Fibroblast of lung (primary cell): ENCODE data around the gene PAEP. TPM values are rescaled to one million over a fixed set of nuclear protein-coding genes. Genes with fewer than 3 reads are reported as not detected.

Experiments
- DNase-seq, 2 donors: peaks; one replicate each; pipeline versions ENCODE4 v3.0.0 to v3.0.0-alpha.2; 2010; ENCODE audit warnings: low read depth in 2 of 2
- H2AFZ ChIP-seq: 2 replicates; pipeline ENCODE4 v1.5.1; 2012; ENCODE audit warnings: low read length, control low read depth, inconsistent platforms
- H3K27ac ChIP-seq: 2 replicates; pipeline ENCODE4 v1.5.1; 2011; ENCODE audit warnings: low read length, control low read depth; ENCODE audit not compliant: insufficient read depth
- H3K27me3 ChIP-seq: 2 replicates; pipeline ENCODE4 v1.5.1; 2011; ENCODE audit warnings: mild to moderate bottlenecking, low read length; ENCODE audit not compliant: control insufficient read depth, insufficient read depth
- H3K36me3 ChIP-seq: 2 replicates; pipeline ENCODE4 v1.5.1; 2011; ENCODE audit warnings: low read length; ENCODE audit not compliant: control insufficient read depth, insufficient read depth
- H3K4me1 ChIP-seq: 2 replicates; pipeline ENCODE4 v1.5.1; 2011; ENCODE audit warnings: low read length; ENCODE audit not compliant: control insufficient read depth, insufficient read depth; ENCODE audit errors: extremely low read depth
- H3K4me2 ChIP-seq: 2 replicates; pipeline ENCODE4 v1.5.1; 2011; ENCODE audit warnings: low read length, control low read depth; ENCODE audit not compliant: insufficient read depth; ENCODE audit errors: extremely low read depth
- H3K4me3 ChIP-seq, 4 experiments: fragments of 200-600 bp in 1 of 4; sonication (generic) in 1 of 4; replicated peaks in 1 of 4; 2 replicates each; pipeline ENCODE4 v1.5.1; 2011 to 2016; ENCODE audit warnings: low read length in 4 of 4, low read depth in 3 of 4, mild to moderate bottlenecking in 3 of 4, control low read depth in 2 of 4, inconsistent platforms in 1 of 4, mixed read lengths in 1 of 4; ENCODE audit not compliant: insufficient read depth in 1 of 4; ENCODE audit errors: control extremely low read depth in 1 of 4
- H3K79me2 ChIP-seq: 2 replicates; pipeline ENCODE4 v1.5.1; 2012; ENCODE audit warnings: mild to moderate bottlenecking, low read length, inconsistent platforms; ENCODE audit not compliant: control insufficient read depth, insufficient read depth
- H3K9ac ChIP-seq: 2 replicates; pipeline ENCODE4 v1.5.1; 2011; ENCODE audit warnings: mild to moderate bottlenecking, low read length, control low read depth; ENCODE audit not compliant: insufficient read depth
- H3K9me3 ChIP-seq: 2 replicates; pipeline ENCODE4 v1.5.1; 2012; ENCODE audit warnings: low read depth, low read length; ENCODE audit not compliant: control insufficient read depth, insufficient read depth
- H4K20me1 ChIP-seq: 2 replicates; pipeline ENCODE4 v1.5.1; 2011; ENCODE audit warnings: low read length; ENCODE audit not compliant: control insufficient read depth, insufficient read depth; ENCODE audit errors: extremely low read depth
- EZH2 ChIP-seq: IDR thresholded peaks from 2 replicates; pipeline ENCODE4 v1.5.1; 2012; ENCODE audit warnings: low read length, control low read depth, mild to moderate bottlenecking; ENCODE audit errors: missing control alignments
- polyA plus RNA-seq, 2 donors: library from polyadenylated mRNA; depleted of rRNA in 1 of 2; stranded (reverse) in 1 of 2; unstranded in 1 of 2; fragments of >200 nt; gene quantifications; 2 replicates each; pipeline ENCODE4 v1.2.1, GENCODE V29; 2011 to 2012; ENCODE audit warnings: missing spikeins in 1 of 2
- total RNA-seq: library from RNA; depleted of rRNA; stranded (reverse); fragments of >200 nt; gene quantifications from 2 replicates; pipeline ENCODE4 v1.2.1, GENCODE V29; 2014
- TF ChIP-seq, protein P1 (sequence below), 2 donors: IDR thresholded peaks in 1 of 2; conservative IDR thresholded peaks in 1 of 2; 1 replicate in 1 of 2; 2 replicates in 1 of 2; pipeline ENCODE4 v1.5.1; 2011 to 2012; ENCODE audit warnings: low read length in 2 of 2, control low read depth in 1 of 2, inconsistent platforms in 1 of 2, low read depth in 1 of 2, mild to moderate bottlenecking in 1 of 2

PAEP gene
- total and polyA plus RNA-seq, 2 donors (not counting 1 experiment from before 2014, with no cell fraction given), result not detected

DNA sequence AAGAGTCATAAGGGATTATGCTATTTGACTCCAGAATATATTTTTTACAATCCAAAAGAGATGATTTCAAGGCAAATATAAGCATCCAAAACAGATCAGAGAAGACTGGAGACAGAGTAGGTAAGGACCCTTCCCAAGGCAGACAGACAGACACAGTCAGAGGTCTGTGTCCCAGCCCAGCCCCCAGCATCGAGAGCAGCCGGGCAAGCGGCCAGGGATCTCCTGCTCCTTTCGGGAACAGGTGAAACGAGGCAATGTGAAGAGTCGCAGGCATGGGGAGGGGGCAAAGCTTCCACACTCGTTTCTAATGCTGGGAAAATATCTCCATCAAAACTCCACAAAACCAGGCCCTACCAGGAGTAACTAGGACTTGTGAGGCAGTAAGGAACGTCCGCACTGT lies 5.8 kb downstream of the PAEP start:
- H3K4me1 ChIP-seq, result no peaks in the 10 kb centered on the region
- TF ChIP-seq, protein P1, sequence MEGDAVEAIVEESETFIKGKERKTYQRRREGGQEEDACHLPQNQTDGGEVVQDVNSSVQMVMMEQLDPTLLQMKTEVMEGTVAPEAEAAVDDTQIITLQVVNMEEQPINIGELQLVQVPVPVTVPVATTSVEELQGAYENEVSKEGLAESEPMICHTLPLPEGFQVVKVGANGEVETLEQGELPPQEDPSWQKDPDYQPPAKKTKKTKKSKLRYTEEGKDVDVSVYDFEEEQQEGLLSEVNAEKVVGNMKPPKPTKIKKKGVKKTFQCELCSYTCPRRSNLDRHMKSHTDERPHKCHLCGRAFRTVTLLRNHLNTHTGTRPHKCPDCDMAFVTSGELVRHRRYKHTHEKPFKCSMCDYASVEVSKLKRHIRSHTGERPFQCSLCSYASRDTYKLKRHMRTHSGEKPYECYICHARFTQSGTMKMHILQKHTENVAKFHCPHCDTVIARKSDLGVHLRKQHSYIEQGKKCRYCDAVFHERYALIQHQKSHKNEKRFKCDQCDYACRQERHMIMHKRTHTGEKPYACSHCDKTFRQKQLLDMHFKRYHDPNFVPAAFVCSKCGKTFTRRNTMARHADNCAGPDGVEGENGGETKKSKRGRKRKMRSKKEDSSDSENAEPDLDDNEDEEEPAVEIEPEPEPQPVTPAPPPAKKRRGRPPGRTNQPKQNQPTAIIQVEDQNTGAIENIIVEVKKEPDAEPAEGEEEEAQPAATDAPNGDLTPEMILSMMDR (conservative IDR thresholded peaks at IDR 0.05 in 1 of 2, IDR thresholded peaks at IDR 0.05 in 1 of 2; ENCODE audit: low read depth in 1 of 2, low read length in 2 of 2), result no peak
- TF ChIP-seq EZH2, result no peak
- no peaks in the 10 kb centered on the region for H3K79me2 ChIP-seq
- H3K9ac ChIP-seq, result no peak overlapping the region
- H4K20me1 ChIP-seq, result no peaks in the 10 kb centered on the region
- H3K27ac ChIP-seq, result no peak overlapping the region
- no peak overlapping the region for H3K4me3 ChIP-seq
- DNase-seq, result no peak
- H2AFZ ChIP-seq, result no peak overlapping the region
- no peaks in the 10 kb centered on the region for H3K27me3 ChIP-seq
- no peak overlapping the region for H3K4me2 ChIP-seq
- no peaks in the 10 kb centered on the region for H3K9me3 ChIP-seq
- no peaks in the 10 kb centered on the region for H3K36me3 ChIP-seq

DNA sequence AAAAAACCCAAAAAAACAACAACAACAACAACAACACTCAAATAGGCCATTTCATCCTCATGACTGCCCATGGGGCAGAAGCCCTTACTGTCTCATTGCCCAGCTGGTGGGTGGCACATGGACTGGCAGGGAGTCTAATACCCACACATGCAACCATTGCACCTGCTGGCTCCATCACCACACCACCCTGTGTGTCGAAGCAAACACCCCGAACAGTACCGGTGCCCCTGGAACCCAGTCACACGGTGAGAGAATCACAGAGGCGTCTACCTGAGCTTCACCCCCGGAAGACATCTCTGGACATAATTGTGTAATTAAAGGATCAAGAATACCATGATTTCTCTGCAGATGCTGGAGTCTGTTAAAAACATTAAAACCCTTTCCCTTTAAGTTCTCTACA lies 6.5 kb downstream of the PAEP start:
- TF ChIP-seq, protein P1 (conservative IDR thresholded peaks at IDR 0.05 in 1 of 2, IDR thresholded peaks at IDR 0.05 in 1 of 2; ENCODE audit: low read depth in 1 of 2, low read length in 2 of 2), result no peak
- no peak for TF ChIP-seq EZH2
- Histone ChIP-seq H2AFZ (no peak overlapping the region), H3K27ac (no peak overlapping the region), H3K9ac (no peak overlapping the region), H3K4me1 (no peaks in the 10 kb centered on the region), H3K79me2 (no peaks in the 10 kb centered on the region), H3K4me2 (no peak overlapping the region), H3K36me3 (no peaks in the 10 kb centered on the region), H3K4me3 (no peak overlapping the region), H3K9me3 (no peaks in the 10 kb centered on the region), H3K27me3 (no peaks in the 10 kb centered on the region), H4K20me1 (no peaks in the 10 kb centered on the region)
- no peak for DNase-seq

DNA sequence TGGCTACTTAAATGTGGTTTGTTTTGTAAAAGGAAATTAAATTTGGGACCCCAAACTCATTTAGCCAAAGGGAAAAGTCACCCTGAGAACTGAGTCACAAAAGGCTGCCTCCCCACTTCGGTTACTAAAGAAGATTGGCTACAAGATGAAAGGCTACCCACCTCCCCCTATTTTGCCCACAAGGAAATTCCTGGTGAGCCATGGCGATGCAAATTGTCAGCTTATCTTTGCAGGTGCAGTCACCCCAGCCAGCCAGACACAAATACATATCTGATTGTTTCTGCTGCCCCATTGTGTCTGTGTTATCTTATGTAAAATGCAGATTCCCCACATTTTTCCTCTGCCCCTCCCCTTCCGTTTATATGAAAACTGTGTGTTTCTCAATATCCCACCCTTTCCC lies 8.9 kb downstream of the PAEP start:
- H3K9me3 ChIP-seq, result no peaks in the 10 kb centered on the region
- no peak overlapping the region for H2AFZ ChIP-seq
- H4K20me1 ChIP-seq, result no peaks in the 10 kb centered on the region
- TF ChIP-seq EZH2, result no peak
- TF ChIP-seq, protein P1 (conservative IDR thresholded peaks at IDR 0.05 in 1 of 2, IDR thresholded peaks at IDR 0.05 in 1 of 2; ENCODE audit: low read depth in 1 of 2, low read length in 2 of 2), result no peak
- no peaks in the 10 kb centered on the region for H3K4me1 ChIP-seq
- no peak overlapping the region for H3K27ac ChIP-seq
- H3K79me2 ChIP-seq, result no peaks in the 10 kb centered on the region
- no peak overlapping the region for H3K4me3 ChIP-seq
- H3K4me2 ChIP-seq, result no peak overlapping the region
- H3K9ac ChIP-seq, result no peak overlapping the region
- no peak for DNase-seq
- H3K36me3 ChIP-seq, result no peaks in the 10 kb centered on the region
- no peaks in the 10 kb centered on the region for H3K27me3 ChIP-seq
